CD4-positive, alpha-beta T cell treated with Interleukin-15 for 1 hour (primary cell): ENCODE results near the gene KLHL29.

ENCODE experiments used
- DNase-seq: peaks from one replicate; pipeline ENCODE4 v3.0.0-alpha.2; 2020

Gene KLHL29

DNA sequence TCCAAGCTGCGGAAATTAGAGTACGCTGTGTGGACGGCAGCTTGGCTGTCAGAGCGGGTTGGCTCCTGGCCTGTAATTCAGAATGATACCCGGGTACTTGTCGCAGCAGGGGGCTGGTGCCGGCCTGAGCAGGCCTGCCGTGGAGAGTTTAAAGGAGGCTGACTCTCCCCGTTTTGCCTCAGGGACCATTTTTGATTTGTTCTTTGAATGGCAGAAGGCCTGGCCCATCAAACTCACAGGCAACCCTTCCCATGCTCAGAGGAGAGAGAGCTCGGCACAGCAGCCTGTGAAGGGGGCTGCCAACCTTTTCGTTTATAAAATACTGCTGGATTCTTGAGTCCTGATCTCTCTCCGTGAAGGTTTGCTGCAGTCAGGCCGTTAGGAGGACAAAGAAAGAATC, 151.3 kb downstream of the KLHL29 start:
- DNase-seq, result no peak

DNA sequence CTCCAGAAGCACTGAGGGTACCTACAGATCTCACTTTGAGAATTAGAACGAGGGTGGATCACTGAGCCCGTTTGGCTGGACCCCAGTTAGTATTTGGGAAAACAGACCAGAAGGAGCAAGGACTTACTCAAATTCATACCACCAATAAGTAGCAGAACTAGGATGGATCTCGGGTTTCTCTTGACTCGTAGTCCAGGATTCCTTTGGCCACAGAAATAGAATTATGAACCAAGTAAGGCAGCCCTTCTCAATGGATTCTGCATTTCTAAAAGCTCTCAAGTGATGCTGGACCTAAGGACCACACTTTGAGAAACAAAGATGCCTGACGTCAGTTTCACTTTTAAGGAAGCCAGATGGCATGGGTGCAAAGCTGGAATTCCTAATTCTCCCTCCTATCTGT, 153.0 kb downstream of the KLHL29 start:
- DNase-seq, result no peak

- no peak for DNase-seq
These were observed 153.6 kb downstream of the KLHL29 start for GRCh38 chr2:23538566-23538965.

DNA sequence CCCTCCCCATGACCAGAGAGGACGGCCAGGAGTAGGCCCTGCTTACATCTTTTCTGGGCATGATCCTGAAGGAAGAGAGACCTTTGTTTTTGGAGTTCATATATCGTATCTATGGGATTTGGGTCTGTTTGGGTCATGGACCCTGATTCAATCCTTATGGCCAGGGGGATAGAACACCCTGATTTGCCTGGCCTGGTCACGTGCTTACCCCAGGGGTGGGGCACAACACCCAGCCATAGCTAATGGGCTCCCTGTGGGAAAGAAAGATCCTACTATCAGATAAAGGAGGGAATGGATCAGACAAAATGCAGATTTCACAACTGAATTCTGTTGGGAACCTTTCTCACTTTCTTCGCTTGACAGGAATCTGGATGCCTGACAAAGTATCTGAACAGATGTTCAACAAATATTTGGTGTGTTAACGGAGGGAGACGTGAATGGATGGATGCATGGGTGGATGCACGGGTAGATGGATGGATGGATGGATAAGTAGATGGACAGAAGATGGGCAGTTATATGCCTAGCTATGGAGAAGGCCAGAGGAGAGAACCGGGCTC, 155.9 kb downstream of the KLHL29 start:
- DNase-seq, result no peak

DNA sequence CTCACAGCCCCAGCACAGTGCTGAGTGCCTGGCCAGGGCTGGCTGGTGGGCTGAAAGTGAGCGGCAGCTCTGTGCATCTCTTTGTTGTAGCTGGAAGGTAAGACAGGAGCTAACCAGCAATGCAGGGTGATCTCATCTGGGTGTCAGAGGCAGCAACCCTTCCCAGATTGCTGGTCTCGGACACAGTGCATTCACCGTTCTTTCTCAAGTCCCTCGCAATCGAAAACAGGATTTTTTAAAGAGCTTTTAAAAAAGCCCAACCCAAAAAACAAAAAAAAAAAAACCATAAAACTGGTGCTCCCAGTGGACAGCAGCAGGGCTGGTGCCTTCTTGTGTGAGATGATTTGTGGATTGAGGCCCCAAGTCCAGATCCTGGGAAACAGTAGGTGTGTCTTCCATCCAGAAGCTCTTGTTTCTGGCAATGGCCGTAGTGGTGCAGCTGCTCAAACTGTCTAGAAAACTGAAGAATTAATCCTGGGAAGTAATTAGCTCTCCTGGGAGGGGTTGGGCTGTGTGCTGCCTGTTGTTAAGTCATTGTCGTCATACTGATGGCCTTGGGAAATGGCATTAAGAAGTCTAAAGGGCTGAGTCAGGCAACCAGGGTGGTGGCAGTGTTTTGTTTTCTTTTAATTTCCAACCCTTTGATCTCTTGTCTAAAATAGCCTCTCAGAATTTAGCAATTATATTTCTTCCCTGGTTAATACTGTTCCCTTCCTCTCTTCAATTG, 156.7 kb downstream of the KLHL29 start:
- no peak for DNase-seq

GRCh38 chr2:23542230-23542789, 157.3 kb downstream of the KLHL29 start:
- no peak for DNase-seq

- no peak for DNase-seq
These were observed 158.3 kb downstream of the KLHL29 start for GRCh38 chr2:23543302-23543701.

- no peak for DNase-seq
These were observed 158.7 kb downstream of the KLHL29 start for GRCh38 chr2:23543728-23544127.

DNA sequence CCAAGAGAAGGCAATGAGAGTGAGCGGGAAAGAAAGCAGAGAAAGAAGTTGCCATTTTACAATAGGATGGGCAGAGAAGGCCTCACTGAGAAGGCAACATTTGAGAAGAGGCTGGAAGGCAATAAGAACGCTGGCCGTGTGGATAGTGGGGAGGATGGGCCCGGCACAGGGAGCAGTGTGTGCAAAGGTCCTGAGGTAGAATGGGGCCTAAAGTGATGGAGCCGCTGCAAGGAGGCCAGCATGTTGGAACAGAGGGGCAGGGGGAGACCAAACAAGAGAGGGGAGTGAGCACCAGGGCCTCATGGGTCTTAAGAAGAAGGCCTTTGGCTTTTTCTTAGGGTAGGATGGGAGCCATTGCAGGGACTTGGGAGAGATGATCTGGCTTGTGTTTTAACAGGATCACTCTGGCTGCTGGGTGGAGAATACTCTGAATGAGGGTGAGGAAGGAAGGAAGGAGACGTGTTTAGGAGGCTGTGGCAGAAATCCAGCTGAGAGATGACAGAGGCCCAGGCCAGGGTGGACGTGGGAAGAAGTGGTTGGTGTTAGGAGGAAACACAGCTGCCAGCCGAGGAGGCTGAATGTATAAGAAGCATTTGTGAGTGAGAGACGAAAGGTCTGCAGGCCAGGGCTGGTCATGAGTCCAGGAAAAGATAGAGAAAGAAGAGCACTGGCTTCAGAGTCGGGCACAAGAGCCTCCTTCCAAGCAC, 159.8 kb downstream of the KLHL29 start:
- no peak for DNase-seq

DNA sequence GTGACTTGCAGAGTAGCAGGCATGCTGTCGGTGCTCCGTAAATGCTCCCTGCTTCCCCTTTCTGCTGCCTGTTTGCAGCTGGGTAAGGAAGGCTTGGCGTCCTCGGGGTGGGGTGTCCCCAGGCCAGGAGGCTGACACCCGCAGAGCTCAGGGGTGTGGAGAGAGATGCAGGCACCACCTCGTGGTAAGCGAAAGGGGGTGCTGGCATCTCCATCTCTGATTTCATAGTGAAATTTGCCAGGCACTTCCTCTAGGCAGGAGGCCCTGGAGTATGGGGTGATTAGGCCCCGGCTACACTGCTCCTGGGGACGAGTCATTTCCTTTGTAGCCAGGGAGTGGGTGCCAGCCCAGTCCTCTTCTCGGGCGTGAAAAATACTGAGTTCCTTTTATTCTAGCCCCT, 160.4 kb downstream of the KLHL29 start:
- no peak for DNase-seq

- DNase-seq, result no peak
These were observed 160.8 kb downstream of the KLHL29 start for GRCh38 chr2:23545811-23546210.

DNA sequence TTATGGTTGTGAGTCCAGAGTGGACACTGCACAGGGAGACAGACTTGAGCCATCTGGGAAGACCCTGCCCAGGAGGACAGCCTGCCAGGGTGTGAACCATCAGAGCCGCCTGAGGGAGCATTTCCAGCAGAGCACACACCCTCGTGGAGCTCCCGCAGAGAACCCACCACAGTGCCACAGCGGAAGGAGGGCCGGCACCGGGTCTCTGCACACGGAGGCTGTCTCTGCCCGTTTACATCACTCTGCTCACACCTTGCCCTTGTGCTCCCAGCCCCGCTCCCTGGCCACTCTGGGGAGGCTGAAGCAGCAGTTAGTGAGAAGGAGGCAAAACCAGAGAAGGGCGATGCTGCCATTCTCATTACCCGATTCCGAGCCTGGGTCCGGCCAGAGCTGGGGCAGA, 161.9 kb downstream of the KLHL29 start:
- no peak for DNase-seq

- no peak for DNase-seq
These were observed 162.7 kb downstream of the KLHL29 start for GRCh38 chr2:23547725-23548124.

DNA sequence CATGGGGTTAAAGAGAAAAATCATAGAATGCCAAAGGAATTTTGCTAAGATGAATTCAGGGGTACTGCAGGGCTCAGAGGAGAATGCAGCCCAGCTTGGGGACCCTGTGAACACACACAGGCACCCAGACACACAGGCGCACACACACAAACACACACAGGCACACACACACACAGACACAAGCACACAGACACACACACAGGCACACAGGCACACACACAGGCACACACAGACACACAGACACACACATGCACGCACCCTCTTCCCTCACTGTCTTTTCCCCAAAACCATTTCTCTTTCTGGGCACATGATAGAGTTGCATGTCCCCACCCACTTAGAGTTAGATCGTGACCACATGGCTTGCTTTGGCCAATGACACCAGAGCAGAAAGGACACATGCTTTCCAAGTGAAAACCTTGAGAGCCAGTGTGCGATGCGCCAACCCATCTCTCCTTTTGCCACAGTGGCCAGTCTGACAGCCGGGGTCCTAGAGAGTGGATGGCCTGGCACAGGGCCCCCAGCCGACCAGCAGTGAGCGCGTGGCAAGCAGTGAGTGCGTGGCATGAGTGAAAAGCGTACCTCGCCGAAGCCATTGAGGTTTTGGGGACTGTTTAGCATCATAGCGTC, 163.3 kb downstream of the KLHL29 start:
- DNase-seq, result no peak

- no peak for DNase-seq
These were observed 164.1 kb downstream of the KLHL29 start for GRCh38 chr2:23549051-23549450.

- no peak for DNase-seq
These were observed 165.0 kb downstream of the KLHL29 start for GRCh38 chr2:23549821-23550530.

DNA sequence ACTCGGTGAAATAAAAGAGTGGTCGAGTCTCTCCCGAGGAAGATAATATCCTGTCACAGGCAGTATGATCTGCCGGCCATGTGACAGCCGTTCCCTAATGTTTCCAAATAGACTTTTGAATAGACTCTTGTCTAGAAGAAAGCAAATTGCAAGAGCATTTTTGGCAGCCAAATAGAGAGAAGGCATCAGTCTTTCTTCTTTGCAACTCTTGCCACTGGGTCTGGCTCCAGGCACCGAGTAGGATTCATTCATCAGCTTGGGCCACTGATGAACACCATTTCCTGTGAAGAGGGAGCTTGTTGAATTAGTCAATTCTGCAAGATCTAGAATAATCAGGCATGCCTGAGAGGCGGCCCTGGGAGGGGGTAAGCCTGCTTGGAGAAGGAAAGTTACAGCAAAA, 165.6 kb downstream of the KLHL29 start:
- no peak for DNase-seq

GRCh38 chr2:23551875-23552274, 166.9 kb downstream of the KLHL29 start:
- DNase-seq, result no peak

DNA sequence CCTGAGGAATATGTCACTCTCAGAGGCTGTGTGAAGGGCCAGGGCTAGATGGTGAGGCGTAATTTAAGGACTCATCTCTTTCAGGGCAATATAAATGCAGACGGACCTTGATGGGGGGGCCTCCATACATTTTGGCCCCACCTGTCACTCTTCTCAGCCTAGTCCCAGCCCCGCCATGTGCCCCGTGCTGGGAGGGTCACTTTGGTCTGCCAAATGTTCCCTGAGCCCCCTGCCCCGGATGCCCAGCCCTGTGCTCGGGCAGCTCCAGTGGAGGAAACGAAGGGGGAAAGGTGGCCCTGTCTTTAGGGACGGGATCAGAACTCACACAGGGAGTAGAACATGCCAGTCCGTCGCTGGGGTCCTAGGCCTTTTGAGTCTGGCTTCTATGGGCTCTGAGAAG, 168.6 kb downstream of the KLHL29 start:
- DNase-seq, result no peak

DNA sequence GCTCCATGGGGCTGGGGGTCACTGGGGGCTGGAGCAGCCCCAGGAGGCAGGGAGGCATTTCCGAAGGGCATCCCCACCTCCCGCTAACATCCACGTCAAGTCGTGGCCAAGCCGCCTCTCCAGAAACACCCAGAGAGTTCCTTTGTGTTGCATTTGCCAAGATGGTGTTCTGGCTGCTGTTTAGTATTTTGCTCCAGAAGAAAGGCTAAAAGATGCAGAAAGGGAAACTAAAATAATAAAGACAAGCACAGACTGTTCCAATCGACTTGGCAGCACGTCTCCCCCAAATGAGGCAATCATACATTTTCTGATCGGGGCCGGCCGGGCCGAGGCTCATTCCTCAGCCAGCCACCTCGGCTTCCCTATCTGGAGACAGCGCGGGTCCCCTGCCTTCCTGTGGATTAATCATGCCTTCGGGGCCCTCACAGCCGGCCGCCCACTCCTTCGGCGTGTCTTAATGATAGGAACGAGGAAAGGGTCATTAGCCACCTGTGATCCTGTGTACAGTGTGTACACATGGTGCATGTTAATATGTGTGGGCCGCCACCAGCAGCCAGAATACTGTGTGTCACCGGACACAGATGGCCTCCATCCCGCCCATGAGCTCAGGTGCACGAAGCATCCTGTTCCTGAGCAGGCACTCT, 169.2 kb downstream of the KLHL29 start:
- DNase-seq, result no peak

- DNase-seq, result no peak
These were observed 171.0 kb downstream of the KLHL29 start for GRCh38 chr2:23555944-23556343.

- DNase-seq, result no peak
These were observed 171.9 kb downstream of the KLHL29 start for GRCh38 chr2:23556929-23557328.
